ENCODE data around the gene PRKAR2B.
"Not testable (repeated sequence)": the region's sequence is repeated elsewhere in the genome, so short reads cannot be mapped to it uniquely, and the experiment has no call there.

Gene PRKAR2B

DNA sequence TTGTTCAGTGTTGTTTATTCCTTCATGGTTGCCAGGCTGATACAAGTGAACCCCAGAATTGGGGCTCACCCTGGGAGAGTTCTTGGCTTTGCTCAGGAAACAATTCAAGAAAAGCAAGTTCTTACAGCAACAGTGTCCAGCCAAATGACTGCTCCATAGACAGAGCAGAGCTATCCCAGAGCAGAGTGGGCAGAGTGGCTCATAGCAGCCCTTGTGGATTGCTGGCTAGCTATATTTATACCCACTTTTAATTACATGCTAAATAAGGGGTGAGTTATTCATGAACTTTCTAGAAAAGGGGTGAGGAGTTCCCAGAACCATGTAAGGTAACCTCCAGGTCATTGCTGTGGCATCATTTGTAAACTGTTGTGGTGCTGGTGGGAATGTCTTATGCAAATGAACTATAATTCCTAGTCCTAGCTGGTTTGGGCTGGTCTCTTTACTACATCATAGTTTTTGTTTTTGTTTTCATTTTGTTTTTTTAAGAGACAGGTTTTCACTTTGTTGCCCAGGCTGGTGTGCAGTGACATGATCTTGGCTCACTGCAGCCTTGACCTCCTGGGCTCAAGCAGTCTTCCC lies 64.4 kb downstream of the PRKAR2B start:
- no peak for DNase-seq (ENCODE audit: low read depth, low spot score)
- H3K4me3 ChIP-seq (ENCODE audit: low read length): no peak overlapping the region

DNA sequence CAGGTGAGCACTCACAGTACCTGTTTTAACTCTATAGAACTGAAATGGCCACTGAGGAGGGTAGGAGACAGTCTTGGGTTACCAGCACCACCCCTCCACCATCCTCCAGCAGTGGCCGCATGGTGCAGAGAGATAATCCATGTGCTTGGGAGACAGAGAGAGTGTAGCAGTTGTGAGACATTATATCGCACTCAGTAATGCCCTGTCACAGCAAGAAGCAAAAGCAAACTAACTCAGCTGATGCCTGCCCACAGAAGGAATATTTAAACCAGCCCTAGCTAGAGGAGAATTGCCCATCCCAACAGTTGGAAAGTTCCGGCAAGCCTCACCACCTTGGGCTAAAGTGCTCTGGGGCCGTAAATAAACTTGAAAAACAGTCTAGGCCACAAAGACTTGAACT lies 65.5 kb downstream of the PRKAR2B start:
- DNase-seq (ENCODE audit: low read depth, low spot score): no peak
- no peak overlapping the region for H3K4me3 ChIP-seq (ENCODE audit: low read length)

DNA sequence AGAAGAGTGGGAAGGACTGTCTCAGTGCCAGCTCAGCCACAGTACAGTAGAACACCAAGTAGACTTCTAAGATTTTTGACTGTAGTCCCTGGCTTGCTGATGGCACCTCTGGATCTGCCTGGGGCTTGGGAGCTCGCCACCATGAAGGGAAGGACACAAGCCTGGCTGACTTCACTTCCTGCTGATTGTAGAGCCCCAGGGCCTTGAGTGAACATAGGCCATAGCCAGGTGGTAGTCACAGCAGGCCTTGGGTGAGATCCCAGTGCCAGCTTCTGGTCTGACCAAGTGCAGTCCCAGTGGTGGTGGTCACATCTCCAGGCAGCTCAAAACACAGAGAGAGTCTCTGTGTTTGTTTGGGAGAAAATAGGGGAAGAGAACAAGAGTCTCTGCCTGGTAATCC lies 66.7 kb downstream of the PRKAR2B start:
- no peak overlapping the region for H3K4me3 ChIP-seq (ENCODE audit: low read length)
- no peak for DNase-seq (ENCODE audit: low read depth, low spot score)

DNA sequence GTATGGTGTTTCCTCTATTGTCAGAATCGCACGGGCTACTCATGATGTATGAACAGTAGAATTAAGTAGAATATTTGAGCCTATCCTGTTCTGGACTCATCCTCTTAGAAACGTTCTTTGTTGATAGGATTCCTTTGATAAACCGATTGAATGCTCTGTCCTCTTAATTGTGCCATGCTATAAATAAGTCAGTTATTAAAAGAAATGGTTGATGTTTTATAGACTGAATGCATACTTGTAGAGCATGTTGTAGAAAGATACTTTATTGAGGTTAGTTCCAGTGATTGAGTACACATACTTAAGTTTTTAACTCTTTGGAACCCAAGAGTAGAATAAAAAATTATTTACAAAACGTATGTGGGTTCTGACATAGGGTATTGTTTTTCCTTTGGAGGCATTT lies 69.4 kb downstream of the PRKAR2B start:
- H3K4me3 ChIP-seq (ENCODE audit: low read length): no peak overlapping the region

DNA sequence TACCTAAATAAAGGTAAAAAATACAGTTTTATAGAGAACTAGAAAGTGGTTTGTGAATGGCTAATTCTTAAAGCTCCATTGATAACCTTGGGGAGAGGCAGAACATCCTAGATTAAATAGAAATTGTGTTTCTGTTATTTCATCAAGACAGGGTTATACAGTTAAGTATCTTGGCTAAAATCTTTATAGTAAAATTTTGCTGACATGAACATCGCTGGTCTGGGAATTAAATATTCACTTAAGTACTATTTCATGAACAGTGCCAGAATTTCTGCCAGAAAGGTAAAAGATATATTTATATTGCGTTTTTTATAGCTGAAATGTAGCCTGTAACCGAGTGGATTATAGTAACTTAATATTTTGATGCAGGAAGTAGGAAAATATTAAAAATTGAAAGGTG lies 70.6 kb downstream of the PRKAR2B start:
- no peak for DNase-seq (ENCODE audit: low read depth, low spot score)
- no peak overlapping the region for H3K4me3 ChIP-seq (ENCODE audit: low read length)

More for the DNA sequence above, 69.4 kb downstream of the PRKAR2B start:
- no peak for DNase-seq (ENCODE audit: low read depth, low spot score)

DNA sequence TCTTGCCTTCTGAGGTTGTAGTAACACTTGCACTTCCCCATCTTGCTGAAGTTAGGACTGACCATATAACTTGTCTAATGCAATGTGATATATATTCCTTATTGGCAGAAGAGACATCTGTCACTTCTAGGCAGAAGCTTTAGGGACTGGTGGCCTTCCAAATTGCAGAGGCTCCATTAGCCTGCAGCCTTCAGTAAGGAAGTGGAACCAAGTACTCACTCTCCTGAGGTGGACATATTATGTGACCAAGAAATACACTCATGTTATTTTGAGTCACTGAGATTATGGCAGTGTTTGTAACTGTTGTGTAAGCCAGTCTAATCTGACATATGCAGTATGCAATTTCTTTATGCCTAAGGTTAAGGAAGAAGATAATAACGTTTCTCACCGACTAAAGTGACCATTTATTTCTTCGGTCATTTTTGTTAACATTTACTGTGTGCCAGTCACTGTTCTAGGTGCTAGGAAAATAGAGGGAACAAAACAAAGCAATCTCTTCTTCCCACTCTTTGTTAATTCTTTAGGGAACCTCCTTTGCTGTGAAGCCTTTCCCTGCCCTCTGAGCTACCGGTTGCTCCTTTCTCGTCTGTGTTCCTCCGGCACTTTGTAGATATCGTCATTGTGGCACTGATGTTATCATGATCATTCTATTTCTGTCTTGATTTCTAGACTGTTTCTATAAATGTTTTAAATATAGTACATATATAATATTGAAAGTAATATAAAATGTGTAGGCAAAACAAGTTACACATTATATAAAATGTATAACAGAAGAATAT lies 71.4 kb downstream of the PRKAR2B start:
- H3K4me3 ChIP-seq (ENCODE audit: low read length): no peak overlapping the region
- no peak for DNase-seq (ENCODE audit: low read depth, low spot score)

DNA sequence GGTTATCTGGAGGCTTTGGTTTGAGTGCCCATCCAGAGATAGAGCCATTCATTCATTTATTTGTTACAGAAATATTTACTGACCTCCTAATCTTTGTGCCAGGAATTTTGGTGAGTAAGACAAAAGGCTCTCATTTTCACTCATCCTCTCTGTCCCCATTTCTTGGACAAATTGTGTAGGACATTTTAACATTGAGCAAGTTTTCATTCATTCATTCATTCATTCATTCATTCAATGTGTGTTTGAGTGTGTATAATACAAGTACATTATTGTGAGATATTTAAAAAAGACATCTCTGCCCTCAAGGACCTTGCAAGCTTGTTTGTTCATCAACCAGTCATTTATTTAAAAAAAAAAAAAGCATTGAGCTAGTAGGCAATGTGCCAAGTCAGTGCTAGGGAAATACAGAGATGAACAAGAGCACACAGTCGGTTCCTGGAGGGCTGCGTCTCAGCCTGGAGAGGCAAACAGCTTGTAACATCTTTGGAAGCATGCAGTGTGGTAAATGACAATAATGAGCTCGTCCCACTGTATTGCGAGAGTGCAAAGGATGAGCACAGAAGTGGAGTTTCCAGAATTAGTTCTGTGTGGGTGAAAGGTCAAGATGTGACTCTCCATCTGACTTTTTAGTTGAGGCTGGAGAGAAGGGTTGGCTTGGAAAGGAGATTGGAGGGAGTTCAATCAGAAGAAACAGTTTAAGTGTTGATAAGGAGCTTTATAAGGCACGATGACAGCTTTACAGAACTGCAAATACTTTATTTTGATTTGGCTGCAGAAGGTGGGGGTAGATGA lies 73.8 kb downstream of the PRKAR2B start:
- DNase-seq (ENCODE audit: low read depth, low spot score): no peak
- H3K4me3 ChIP-seq (ENCODE audit: low read length): no peak overlapping the region

DNA sequence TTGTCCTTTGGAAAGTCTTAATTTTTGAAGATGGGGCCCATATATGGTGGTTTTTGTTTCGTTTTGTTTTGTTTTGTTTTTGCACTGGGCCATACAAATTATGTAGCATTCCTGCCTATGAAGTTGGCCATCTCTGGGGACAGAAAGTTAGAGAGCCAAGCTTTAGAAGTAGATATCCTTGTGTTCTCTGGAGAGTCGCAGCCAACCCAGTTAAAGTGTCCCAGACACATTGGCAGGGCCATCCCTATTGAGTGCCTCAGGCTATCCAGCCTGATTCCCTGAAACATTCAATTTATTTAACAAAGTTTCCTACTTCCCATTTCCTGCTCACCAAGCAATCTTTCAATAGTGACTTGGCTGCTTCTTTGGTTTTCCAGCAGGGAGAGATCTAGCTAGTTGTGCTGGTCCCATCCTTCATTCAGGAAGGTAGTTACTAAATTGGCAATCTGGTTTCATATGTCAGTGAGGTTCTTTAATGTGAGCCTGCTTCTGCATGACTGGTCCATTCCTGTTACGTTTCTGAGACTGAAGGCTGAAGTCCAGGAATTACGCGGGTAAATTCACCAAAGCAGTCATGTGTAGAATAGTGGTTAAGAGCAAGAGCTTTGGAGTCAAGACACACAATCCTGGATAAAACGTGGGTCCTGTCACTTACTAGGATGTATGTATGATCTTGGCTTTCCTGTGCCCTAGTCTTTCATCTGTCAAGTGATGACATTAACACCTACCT lies 75.0 kb downstream of the PRKAR2B start:
- DNase-seq (ENCODE audit: low read depth, low spot score): no peak
- no peak overlapping the region for H3K4me3 ChIP-seq (ENCODE audit: low read length)

DNA sequence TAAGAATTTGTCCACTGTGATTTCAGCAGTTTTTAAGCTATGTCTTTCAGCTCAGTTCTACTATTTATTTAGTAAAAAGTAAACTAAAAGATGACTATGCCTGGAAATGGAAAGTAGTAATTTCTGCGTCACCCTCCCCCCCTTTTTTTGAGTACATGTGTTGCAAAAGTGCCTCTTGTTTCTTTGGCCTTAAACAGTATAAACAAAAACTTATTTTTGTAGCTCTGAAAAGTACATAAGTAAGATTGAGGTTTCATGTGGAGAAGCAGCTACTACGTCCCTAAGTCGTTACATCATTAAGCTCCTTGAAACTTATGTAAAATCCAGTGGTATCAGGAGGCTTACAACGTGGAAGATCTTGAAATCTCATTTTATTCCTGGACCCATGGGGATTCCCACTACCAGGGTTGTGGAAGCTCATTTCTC lies 78.0 kb downstream of the PRKAR2B start:
- no peak for DNase-seq (ENCODE audit: low read depth, low spot score)
- no peak overlapping the region for H3K4me3 ChIP-seq (ENCODE audit: low read length)

DNA sequence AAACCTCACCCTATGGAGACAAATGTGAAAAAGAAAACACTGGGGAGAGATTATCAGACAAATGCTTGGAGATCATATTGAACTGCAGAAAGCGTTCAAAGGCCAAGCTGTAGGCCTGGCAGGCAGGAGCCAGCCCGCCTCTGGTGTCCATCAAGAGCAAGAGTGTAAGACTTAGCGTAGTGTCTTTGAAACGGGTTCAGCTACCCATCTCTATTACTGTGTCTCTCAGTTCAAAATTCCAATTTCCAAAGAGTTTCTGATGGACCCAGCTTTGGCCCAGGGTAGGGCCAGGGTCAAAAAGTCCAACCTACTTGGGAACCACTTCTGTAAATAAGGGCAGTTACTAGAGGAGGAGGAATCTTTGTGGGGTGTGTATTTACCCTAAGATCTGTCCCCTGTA lies 78.9 kb downstream of the PRKAR2B start:
- no peak for DNase-seq (ENCODE audit: low read depth, low spot score)
- H3K4me3 ChIP-seq (ENCODE audit: low read length): no peak overlapping the region

DNA sequence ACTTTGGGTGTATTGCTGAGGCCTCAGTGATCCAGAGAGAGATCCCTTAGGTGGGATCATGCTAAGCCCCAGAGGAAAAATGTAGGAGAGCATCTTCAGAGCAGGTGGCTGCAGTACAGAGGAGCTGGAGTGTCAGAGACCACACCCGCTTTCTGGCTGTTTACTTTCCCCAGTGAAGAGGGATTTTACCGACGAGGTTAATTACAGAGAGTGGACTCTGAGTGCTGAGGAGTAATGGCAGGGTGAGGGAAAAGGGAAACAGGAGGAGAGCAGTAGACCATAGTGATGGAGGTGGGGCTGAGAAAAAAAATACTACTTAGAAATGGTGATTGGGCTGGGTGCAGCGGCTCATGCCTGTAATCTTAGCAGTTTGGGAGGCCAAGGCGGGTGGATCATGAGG lies 81.0 kb downstream of the PRKAR2B start:
- no peak for DNase-seq (ENCODE audit: low read depth, low spot score)
- no peak overlapping the region for H3K4me3 ChIP-seq (ENCODE audit: low read length)

DNA sequence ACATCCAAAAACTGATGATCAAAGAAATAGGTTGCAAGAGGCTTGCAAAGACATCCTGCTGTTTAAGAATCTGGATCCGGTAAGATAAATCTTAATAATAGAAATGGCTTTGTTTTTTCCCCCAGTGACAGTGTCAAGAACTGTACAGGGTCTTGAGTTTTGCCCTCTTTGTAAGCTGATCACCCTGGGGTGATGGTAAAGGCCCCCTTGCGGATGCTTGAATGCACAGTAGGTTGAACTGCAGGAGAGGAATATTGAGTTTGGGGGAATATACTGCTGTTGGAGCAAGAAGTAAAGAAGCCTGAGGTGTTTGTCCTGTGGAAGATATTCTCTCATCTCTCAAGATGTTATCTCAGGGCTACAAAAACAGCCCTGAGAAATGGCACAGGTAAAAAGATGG lies 83.7 kb downstream of the PRKAR2B start:
- H3K4me3 ChIP-seq (ENCODE audit: low read length): no peak overlapping the region
- no peak for DNase-seq (ENCODE audit: low read depth, low spot score)

DNA sequence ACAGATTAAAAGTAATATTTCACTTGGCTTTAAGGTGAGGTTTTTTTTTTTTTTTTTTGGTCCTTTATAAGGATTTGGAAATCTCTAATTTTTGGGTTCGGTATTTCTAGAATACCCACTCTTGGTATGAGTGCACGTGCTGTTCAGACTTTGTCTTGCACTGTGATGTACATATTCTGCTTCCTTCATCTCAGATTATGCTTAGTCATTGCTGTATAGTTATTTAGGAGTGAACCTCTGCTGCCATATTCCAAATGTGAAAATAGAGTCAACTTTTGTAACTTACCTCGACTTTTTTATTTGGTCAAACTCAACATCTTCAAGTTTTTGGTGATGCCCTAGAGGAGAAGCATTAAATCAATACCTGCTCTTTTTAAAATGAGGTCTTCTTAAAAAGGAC lies 84.2 kb downstream of the PRKAR2B start:
- no peak for DNase-seq (ENCODE audit: low read depth, low spot score)
- no peak overlapping the region for H3K4me3 ChIP-seq (ENCODE audit: low read length)

DNA sequence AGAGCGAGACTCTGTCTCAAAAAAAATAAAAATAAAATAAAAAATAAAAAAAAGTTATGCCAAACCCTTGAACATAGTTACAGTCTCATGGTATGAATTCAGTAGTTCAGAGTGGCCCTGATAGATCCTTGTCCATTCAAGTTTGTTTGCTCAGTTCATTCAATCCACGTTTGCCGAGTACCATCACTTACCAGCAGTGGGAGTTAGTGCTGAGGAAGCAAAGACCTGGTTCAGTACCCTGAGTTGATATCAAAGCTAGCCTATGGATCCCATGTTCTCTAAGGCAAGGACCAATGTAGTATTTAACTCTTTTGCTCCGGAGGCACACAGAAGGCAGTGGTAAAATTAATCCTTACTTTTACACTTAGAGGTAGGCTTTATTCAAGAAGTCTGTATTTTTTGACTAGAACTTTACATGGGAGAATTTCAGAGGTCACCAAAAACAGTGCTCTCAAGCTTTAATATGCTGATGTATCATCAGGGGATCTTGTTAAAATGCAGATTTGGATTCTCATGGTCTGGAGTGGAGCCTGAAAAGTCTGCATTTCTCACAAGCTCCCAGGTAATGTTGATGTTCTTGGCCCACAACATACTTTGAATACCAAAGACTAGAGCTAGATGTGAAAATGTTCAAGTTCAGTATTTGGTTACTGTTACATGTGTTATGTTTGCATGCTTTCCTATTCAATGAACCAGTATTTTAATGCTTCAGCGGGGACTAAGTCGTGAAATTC lies 86.1 kb downstream of the PRKAR2B start:
- H3K4me3 ChIP-seq (ENCODE audit: low read length): no peak overlapping the region
- no peak for DNase-seq (ENCODE audit: low read depth, low spot score)

DNA sequence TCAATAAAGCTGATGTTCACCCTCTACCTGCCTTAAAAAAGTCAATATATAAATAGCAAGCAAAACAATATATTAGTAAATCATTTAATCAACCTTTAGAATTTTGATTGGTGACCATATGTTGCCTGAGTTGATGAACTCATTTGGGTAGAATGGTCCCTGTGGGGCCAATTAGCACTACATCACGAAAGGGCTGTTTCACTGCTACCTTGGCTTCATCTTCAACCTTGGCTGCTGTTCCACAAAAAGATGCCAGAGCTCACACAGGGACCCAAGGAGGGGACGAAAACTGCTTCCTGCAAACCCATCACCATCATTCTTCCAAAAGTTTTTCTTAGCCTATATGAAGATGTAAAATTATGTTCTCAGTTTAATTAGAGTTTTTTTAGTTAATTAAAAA lies 88.9 kb downstream of the PRKAR2B start:
- H3K4me3 ChIP-seq (ENCODE audit: low read length): no peak overlapping the region
- no peak for DNase-seq (ENCODE audit: low read depth, low spot score)

DNA sequence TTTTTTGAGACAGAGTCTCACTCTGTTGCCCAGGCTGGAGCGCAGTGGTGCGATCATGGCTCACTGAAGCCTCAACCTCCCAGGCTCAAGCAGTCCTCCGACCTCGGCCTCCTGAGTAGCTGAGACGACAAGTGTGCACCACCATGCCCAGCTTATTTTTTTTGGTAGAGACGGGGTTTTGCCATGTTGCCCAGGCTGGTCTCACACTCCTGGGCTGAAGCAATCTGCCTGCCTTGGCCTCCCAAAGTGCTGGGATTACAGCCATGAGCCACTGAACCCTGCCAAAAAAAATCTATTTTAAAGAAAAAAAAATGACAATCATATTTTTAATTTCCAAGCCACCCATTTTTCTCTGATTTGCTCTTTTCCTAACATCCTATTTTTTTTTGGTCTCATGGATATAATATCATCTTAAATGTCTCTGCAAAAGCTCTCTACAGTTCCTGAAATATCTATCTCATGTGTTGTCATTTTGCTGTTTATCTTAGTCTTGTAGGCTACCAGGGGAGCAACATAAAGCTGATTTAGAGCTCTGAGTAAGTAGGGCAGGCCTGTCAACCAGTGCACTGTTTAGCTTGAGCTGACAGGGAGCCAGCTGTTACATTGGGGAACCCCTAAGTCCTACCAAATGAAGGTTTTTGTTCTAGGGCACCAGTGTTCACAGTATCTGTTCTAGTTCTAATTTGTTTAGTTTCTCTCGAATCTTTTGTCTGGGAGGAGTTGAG lies 94.4 kb downstream of the PRKAR2B start:
- H3K4me3 ChIP-seq (ENCODE audit: low read length): no peak overlapping the region
- DNase-seq (ENCODE audit: low read depth, low spot score): no peak

DNA sequence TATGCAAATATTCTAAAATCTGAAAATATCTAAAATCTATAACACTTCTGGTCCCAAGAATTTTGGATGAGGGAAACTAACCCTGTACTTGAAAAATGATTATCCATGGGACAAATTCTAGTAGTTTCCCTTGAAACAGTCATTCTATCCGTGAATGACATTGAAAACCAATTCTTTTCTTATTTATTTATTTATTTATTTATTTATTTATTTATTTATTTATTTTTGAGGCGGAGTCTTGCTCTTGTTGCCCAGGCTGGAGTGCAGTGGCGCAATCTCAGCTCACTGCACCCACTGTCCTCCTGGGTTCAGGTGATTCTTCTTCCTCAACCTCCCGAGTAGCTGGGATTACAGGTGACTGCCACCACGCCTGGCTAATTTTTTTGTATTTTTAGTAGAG lies 99.4 kb downstream of the PRKAR2B start:
- not testable (repeated sequence) for H3K4me3 ChIP-seq (ENCODE audit: low read length); DNase-seq (ENCODE audit: low read depth, low spot score)

DNA sequence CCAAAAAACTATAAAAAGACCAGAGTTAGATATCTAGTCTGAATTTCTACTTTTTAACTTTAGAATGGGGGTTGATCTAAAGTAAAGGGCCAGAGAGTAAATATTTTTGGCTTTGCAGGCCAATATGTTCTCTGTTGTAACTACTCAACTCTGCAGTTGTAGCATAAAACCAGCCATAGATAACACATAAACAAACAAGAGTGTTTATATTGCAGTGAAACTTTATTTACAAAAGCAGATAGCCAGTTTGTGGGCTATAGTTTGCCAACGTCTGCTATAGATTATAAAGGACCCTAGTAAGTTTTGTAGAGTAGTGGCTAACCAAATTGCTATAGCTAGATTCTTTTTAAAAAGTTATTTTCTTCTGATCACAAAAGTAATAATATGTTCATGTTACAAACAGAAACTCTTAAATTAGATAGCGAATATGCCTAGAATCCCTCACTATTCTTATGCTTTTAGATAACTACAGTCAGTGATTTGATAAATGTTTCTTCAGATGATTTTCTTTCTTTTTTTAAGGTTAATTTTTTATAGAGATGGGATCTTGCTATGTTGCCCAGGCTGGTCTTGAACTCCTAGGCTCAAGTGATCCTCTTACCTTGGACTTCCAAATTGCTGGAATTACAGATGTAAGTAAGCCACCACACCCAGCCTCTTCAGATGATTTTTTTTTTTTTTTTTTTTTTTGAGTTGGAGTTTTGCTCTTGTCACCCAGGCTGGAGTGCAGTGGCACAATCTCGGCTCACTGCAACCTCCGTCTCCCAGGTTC lies 100.7 kb downstream of the PRKAR2B start:
- H3K4me3 ChIP-seq (ENCODE audit: low read length): no peak overlapping the region
- no peak for DNase-seq (ENCODE audit: low read depth, low spot score)

Data from Jurkat, Clone E6-1 (cell line).